A549 (cell line): ENCODE data around the gene UPB1.

Experiments
- CBX2 ChIP-seq: fragments of 200-600 bp; sonication (generic); IDR thresholded peaks from 2 replicates; pipeline ENCODE4 v1.6.1; 2016; ENCODE audit warnings: low read depth, mild to moderate bottlenecking, borderline replicate concordance
- CTCF ChIP-seq: fragments of >200 bp; sonication (Bioruptor Twin); formaldehyde crosslinking; IDR thresholded peaks from 3 replicates; pipeline ENCODE4 v1.5.1; 2016
- ELK1 ChIP-seq: fragments of 150-350 bp; IDR thresholded peaks from 2 replicates; pipeline ENCODE4 v1.6.1; 2014; ENCODE audit warnings: low read depth, mild to moderate bottlenecking, low read length
- EP300 ChIP-seq, 2 experiments: fragments of >200 bp; sonication (Bioruptor Twin); formaldehyde crosslinking; IDR thresholded peaks; 2 replicates in 1 of 2; 3 replicates in 1 of 2; pipeline ENCODE4 v1.6.1; 2016 to 2017
- FOSL2 ChIP-seq, 2 experiments: fragments of 450-650 bp in 1 of 2; fragments of >200 bp in 1 of 2; sonication (Bioruptor Twin) in 1 of 2; formaldehyde crosslinking; IDR thresholded peaks; 2 replicates each; pipeline versions ENCODE4 v1.5.0 to v1.6.1; 2016 to 2020; ENCODE audit warnings: mild to moderate bottlenecking in 1 of 2, moderate library complexity in 1 of 2
- HES2 ChIP-seq: fragments of >200 bp; sonication (Bioruptor Twin); formaldehyde crosslinking; IDR thresholded peaks from 2 replicates; pipeline ENCODE4 v1.6.1; 2016
- JUN ChIP-seq, 2 experiments: fragments of >200 bp; sonication (Bioruptor Twin); formaldehyde crosslinking; IDR thresholded peaks; 2 replicates in 1 of 2; 3 replicates in 1 of 2; pipeline ENCODE4 v1.6.1; 2016 to 2017
- JUNB ChIP-seq: fragments of >200 bp; sonication (Bioruptor Twin); formaldehyde crosslinking; IDR thresholded peaks from 2 replicates; pipeline ENCODE4 v1.6.1; 2016
- MAX ChIP-seq: IDR thresholded peaks from 2 replicates; pipeline ENCODE4 v1.6.1; 2012
- POLR2A ChIP-seq: IDR thresholded peaks from 2 replicates; pipeline ENCODE4 v1.6.1; 2012; ENCODE audit warnings: mild to moderate bottlenecking, low read length
- POLR2AphosphoS2 ChIP-seq: conservative IDR thresholded peaks from 2 replicates; pipeline ENCODE4 v1.6.1; 2012; ENCODE audit warnings: low read length, improper control_type of control experiment, inconsistent platforms
- RFX5 ChIP-seq: fragments of 450-650 bp; IDR thresholded peaks from 2 replicates; pipeline ENCODE4 v1.7.1; 2014; ENCODE audit warnings: antibody characterized with exemption, mild to moderate bottlenecking, moderate library complexity

GRCh38 chr22:24453853-24454252 lies 41.3 kb upstream of the UPB1 start:
- no peak for TF ChIP-seq FOSL2 (IDR thresholded peaks at IDR 0.05)
- no peak for TF ChIP-seq FOSL2 (CRISPR knock-in tag; IDR thresholded peaks at IDR 0.05)
- no peak for TF ChIP-seq ELK1
- TF ChIP-seq CTCF = no peak
- TF ChIP-seq MAX = no peak
- no peak for TF ChIP-seq POLR2AphosphoS2
- TF ChIP-seq EP300 (IDR thresholded peaks at IDR 0.05) = no peak
- no peak for TF ChIP-seq RFX5
- no peak for TF ChIP-seq JUNB
- TF ChIP-seq CBX2 = no peak
- TF ChIP-seq JUN (IDR thresholded peaks at IDR 0.05) = no peak
- no peak for TF ChIP-seq HES2
- TF ChIP-seq POLR2A = no peak
